ENCODE data around the gene NPTX2.

NPTX2 gene

GRCh38 chr7:98617960-98618418 lies 904 bp downstream of the NPTX2 start:
- Histone ChIP-seq H3K4me2 (ENCODE audit: low read depth, low read length) (no peak overlapping the region), H3K4me1 (ENCODE audit: low read length) (no peaks in the 10 kb centered on the region), H4K20me1 (ENCODE audit: insufficient read depth, low read length) (no peaks in the 10 kb centered on the region), H3K4me3 (ENCODE audit: low read length) (no peak overlapping the region), H2AFZ (ENCODE audit: low read length) (no peak overlapping the region), H3K79me2 (ENCODE audit: low read length) (no peaks in the 10 kb centered on the region), H3K9me3 (replicated peaks; ENCODE audit: insufficient read depth, low read length) (no peaks in the 10 kb centered on the region), H3F3A (ENCODE audit: insufficient read depth, low read length) (no peaks in the 10 kb centered on the region), H3K27me3 (replicated peaks; ENCODE audit: insufficient read depth, low read length) (peaks cover 3% of the 10 kb centered on the region; the same call in 1 of the 2 replicates), H3K36me3 (replicated peaks; ENCODE audit: insufficient read depth, low read length) (no peaks in the 10 kb centered on the region), H3K9me2 (replicated peaks; ENCODE audit: insufficient read depth, low read length) (no peaks in the 10 kb centered on the region), H3K9ac (ENCODE audit: low read length) (no peak overlapping the region), H3K27ac (ENCODE audit: low read length) (no peak overlapping the region)
- DNase-seq, result no peak
- no peak for TF ChIP-seq EZH2phosphoT487 (IDR thresholded peaks at IDR 0.05; ENCODE audit: low read length)
- no peak for TF ChIP-seq CTCF (IDR thresholded peaks at IDR 0.05; ENCODE audit: low read length)
- no peak for TF ChIP-seq EZH2 (optimal IDR thresholded peaks at IDR 0.05; ENCODE audit: low read depth, low read length)

GRCh38 chr7:98618786-98619185 lies 1.7 kb downstream of the NPTX2 start:
- Histone ChIP-seq H3K27ac (ENCODE audit: low read length) (no peak overlapping the region), H3K27me3 (replicated peaks; ENCODE audit: insufficient read depth, low read length) (peaks cover 8% of the 10 kb centered on the region; the same call in 1 of the 2 replicates), H3K9me3 (replicated peaks; ENCODE audit: insufficient read depth, low read length) (no peaks in the 10 kb centered on the region), H3F3A (ENCODE audit: insufficient read depth, low read length) (no peaks in the 10 kb centered on the region), H3K9me2 (replicated peaks; ENCODE audit: insufficient read depth, low read length) (no peaks in the 10 kb centered on the region), H3K4me3 (ENCODE audit: low read length) (no peak overlapping the region), H3K4me1 (ENCODE audit: low read length) (no peaks in the 10 kb centered on the region), H3K4me2 (ENCODE audit: low read depth, low read length) (0 out of 2 replicates have a peak overlapping the region, but pooled peaks have one; percentile 4), H3K79me2 (ENCODE audit: low read length) (no peaks in the 10 kb centered on the region), H3K9ac (ENCODE audit: low read length) (no peak overlapping the region), H3K36me3 (replicated peaks; ENCODE audit: insufficient read depth, low read length) (no peaks in the 10 kb centered on the region), H4K20me1 (ENCODE audit: insufficient read depth, low read length) (no peaks in the 10 kb centered on the region), H2AFZ (ENCODE audit: low read length) (no peak overlapping the region)
- no peak for TF ChIP-seq EZH2phosphoT487 (IDR thresholded peaks at IDR 0.05; ENCODE audit: low read length)
- no peak for TF ChIP-seq CTCF (IDR thresholded peaks at IDR 0.05; ENCODE audit: low read length)
- TF ChIP-seq EZH2 (optimal IDR thresholded peaks at IDR 0.05; ENCODE audit: low read depth, low read length), result no peak
- DNase-seq, result no peak

GRCh38 chr7:98619450-98620321 lies 2.6 kb downstream of the NPTX2 start:
- Histone ChIP-seq H3F3A (ENCODE audit: insufficient read depth, low read length) (no peaks in the 10 kb centered on the region), H3K4me3 (ENCODE audit: low read length) (no peak overlapping the region), H3K4me1 (ENCODE audit: low read length) (no peaks in the 10 kb centered on the region), H3K27ac (ENCODE audit: low read length) (no peak overlapping the region), H3K9me2 (replicated peaks; ENCODE audit: insufficient read depth, low read length) (no peaks in the 10 kb centered on the region), H3K4me2 (ENCODE audit: low read depth, low read length) (peak overlapping the region; percentile 51; the same call in 1 of the 2 replicates), H3K9ac (ENCODE audit: low read length) (no peak overlapping the region), H4K20me1 (ENCODE audit: insufficient read depth, low read length) (no peaks in the 10 kb centered on the region), H3K79me2 (ENCODE audit: low read length) (no peaks in the 10 kb centered on the region), H3K27me3 (replicated peaks; ENCODE audit: insufficient read depth, low read length) (peaks cover 9% of the 10 kb centered on the region; the same call in 1 of the 2 replicates), H3K9me3 (replicated peaks; ENCODE audit: insufficient read depth, low read length) (no peaks in the 10 kb centered on the region), H2AFZ (ENCODE audit: low read length) (no peak overlapping the region), H3K36me3 (replicated peaks; ENCODE audit: insufficient read depth, low read length) (no peaks in the 10 kb centered on the region)
- no peak for DNase-seq
- TF ChIP-seq EZH2 (optimal IDR thresholded peaks at IDR 0.05; ENCODE audit: low read depth, low read length) (no peak), CTCF (IDR thresholded peaks at IDR 0.05; ENCODE audit: low read length) (no peak), EZH2phosphoT487 (IDR thresholded peaks at IDR 0.05; ENCODE audit: low read length) (no peak)
